ENCODE data around the gene NUP210L.

DNA sequence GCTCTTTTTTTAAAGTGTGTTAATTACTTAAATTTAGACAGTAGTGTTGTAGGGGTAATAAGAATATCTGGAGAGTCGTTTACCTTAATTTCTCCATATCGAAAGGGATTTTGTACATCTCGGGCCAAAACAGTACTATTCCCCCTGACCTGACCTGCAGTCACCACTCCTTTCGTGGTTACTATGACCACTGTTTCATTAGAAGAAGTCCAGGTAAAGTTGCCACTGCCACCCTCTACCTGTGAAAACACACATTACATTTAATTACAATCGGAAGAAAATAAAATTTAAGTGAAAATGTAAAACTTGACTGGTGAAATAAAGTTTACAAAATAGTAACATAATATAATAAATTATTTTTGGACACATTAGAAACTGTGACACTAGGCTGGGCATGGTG lies 37.2 kb downstream of the NUP210L start:
- TF ChIP-seq, protein P1, sequence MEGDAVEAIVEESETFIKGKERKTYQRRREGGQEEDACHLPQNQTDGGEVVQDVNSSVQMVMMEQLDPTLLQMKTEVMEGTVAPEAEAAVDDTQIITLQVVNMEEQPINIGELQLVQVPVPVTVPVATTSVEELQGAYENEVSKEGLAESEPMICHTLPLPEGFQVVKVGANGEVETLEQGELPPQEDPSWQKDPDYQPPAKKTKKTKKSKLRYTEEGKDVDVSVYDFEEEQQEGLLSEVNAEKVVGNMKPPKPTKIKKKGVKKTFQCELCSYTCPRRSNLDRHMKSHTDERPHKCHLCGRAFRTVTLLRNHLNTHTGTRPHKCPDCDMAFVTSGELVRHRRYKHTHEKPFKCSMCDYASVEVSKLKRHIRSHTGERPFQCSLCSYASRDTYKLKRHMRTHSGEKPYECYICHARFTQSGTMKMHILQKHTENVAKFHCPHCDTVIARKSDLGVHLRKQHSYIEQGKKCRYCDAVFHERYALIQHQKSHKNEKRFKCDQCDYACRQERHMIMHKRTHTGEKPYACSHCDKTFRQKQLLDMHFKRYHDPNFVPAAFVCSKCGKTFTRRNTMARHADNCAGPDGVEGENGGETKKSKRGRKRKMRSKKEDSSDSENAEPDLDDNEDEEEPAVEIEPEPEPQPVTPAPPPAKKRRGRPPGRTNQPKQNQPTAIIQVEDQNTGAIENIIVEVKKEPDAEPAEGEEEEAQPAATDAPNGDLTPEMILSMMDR (IDR thresholded peaks at IDR 0.05 in 2 of 3, conservative IDR thresholded peaks at IDR 0.05 in 1 of 3; ENCODE audit: borderline replicate concordance in 1 of 3, insufficient read depth in 1 of 3, low read depth in 2 of 3, low read length in 2 of 3) = peak in 1 of 3 experiments; percentile 34; a peak in 2 of 6 replicates
- TF ChIP-seq, protein P2, sequence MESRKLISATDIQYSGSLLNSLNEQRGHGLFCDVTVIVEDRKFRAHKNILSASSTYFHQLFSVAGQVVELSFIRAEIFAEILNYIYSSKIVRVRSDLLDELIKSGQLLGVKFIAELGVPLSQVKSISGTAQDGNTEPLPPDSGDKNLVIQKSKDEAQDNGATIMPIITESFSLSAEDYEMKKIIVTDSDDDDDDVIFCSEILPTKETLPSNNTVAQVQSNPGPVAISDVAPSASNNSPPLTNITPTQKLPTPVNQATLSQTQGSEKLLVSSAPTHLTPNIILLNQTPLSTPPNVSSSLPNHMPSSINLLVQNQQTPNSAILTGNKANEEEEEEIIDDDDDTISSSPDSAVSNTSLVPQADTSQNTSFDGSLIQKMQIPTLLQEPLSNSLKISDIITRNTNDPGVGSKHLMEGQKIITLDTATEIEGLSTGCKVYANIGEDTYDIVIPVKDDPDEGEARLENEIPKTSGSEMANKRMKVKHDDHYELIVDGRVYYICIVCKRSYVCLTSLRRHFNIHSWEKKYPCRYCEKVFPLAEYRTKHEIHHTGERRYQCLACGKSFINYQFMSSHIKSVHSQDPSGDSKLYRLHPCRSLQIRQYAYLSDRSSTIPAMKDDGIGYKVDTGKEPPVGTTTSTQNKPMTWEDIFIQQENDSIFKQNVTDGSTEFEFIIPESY (IDR thresholded peaks at IDR 0.05; ENCODE audit: extremely low read depth, insufficient replicate concordance, low read length) = no peak
- no peak for TF ChIP-seq SP1 (IDR thresholded peaks at IDR 0.05; ENCODE audit: low read depth)
- no peak for TF ChIP-seq POLR2AphosphoS5 (IDR thresholded peaks at IDR 0.05; ENCODE audit: low read depth, low read length)
- TF ChIP-seq FOSL1 (IDR thresholded peaks at IDR 0.05; ENCODE audit: low read depth) = no peak
- TF ChIP-seq POLR2A (IDR thresholded peaks at IDR 0.05; ENCODE audit: borderline replicate concordance, extremely low read depth, insufficient read depth, insufficient read length) = no peak
- no peak for TF ChIP-seq YY1 (IDR thresholded peaks at IDR 0.05; ENCODE audit: extremely low read depth, insufficient replicate concordance, low read depth, low read length)
